GM12864 (cell line): ENCODE measurements around the gene SNX22.

Experiments
- DNase-seq: peaks from one replicate; pipeline ENCODE4 v3.0.0-alpha.2; 2011; ENCODE audit warnings: low read depth
- H3K4me3 ChIP-seq: 2 replicates; pipeline ENCODE4 v1.5.1; 2011; ENCODE audit warnings: mild to moderate bottlenecking, low read depth, low read length, control low read depth
- CTCF ChIP-seq: IDR thresholded peaks from 2 replicates; pipeline ENCODE4 v1.5.1; 2011; ENCODE audit warnings: low read depth, mild to moderate bottlenecking, moderate library complexity, low read length, control low read depth, inconsistent platforms; ENCODE audit errors: missing control alignments

Gene SNX22

GRCh38 chr15:64125978-64126377, 25.6 kb upstream of the SNX22 start:
- no peak overlapping the region for H3K4me3 ChIP-seq
- TF ChIP-seq CTCF: no peak
- no peak for DNase-seq

- no peak for TF ChIP-seq CTCF
- no peak overlapping the region for H3K4me3 ChIP-seq
- no peak for DNase-seq
Measured at GRCh38 chr15:64127521-64128270, 23.8 kb upstream of the SNX22 start.

GRCh38 chr15:64130159-64130558, 21.4 kb upstream of the SNX22 start:
- DNase-seq: no peak
- TF ChIP-seq CTCF: no peak
- H3K4me3 ChIP-seq: no peak overlapping the region

DNA sequence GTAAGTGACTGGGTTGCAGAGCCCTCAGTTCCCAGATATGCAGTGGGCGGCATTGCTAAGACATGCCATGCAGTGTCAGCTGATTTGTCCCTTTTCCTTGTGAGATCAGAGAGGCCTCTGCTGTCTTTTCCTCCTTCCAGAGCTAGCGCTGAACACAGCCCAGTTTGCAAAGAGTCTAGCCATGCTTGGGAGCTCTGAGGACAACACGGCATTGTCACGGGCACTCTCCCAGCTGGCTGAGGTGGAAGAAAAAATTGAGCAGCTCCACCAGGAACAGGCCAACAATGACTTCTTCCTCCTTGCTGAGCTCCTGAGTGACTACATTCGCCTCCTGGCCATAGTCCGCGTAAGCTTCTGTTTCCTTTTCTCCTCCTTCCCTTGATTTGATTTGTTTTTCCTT, 20.0 kb upstream of the SNX22 start:
- DNase-seq: no peak
- TF ChIP-seq CTCF: no peak
- no peak overlapping the region for H3K4me3 ChIP-seq

DNA sequence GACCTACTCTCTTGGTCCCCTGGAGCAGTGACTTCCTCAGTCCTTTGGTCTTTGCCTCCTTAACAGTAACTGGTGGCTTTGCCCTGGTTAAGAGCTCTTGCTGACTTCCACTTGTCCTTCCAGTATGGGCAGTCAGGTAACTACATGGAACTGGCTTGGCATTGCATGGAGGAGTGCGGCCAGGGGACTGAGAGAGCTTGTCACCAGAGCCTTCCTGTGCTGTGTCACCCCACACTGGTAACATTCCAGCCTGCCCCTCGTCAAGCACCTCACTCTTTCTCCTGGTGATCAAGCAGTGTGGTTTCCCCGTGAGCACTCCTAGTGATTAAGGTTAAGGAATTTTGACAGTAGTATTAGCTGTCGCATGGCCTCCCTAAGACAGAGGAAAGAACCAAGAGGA, 19.3 kb upstream of the SNX22 start:
- H3K4me3 ChIP-seq: no peak overlapping the region
- no peak for TF ChIP-seq CTCF
- no peak for DNase-seq

DNA sequence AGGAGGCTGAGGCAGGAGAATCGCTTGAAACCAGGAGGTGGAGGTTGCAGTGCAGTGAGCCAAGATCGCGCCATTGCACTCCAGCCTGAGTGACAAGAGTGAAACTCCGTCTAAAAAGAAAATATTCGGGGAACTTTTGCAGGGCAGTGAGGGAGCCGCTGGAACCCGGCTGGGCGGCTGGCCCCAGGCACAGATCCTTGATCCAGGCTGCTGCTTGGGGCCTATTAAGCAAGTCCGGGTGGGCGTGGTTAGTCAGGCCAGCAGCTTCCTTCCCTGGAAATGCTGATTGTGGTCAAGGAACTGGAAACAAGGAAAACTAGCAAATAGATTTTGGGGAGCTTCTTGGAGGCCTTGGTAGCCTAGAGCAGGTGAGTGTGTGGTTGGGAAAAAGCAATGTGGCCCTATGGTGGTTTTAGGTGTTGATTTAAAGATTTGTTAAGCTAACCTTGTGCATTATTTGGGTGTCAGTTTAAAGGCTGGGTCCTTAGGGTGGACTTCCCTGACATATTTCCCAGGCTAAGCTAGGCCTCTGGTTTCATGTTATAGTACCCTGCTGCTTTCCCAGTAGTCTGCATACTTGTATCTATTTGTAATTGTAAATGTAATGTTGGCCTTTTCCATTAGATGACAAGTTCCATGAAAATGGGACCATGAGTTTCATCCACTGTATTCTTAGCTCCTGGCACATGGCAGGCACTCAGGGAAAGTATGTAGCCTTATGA, 17.7 kb upstream of the SNX22 start:
- TF ChIP-seq CTCF: no peak
- no peak for DNase-seq
- no peak overlapping the region for H3K4me3 ChIP-seq
